ENCODE results near the gene TANGO6. TPM values are rescaled to one million over a fixed set of nuclear protein-coding genes. Genes with fewer than 3 reads are reported as not detected.

TANGO6 gene
- total RNA-seq, 2 experiments from 2014 or later, result 17.1 to 18.1 TPM

DNA sequence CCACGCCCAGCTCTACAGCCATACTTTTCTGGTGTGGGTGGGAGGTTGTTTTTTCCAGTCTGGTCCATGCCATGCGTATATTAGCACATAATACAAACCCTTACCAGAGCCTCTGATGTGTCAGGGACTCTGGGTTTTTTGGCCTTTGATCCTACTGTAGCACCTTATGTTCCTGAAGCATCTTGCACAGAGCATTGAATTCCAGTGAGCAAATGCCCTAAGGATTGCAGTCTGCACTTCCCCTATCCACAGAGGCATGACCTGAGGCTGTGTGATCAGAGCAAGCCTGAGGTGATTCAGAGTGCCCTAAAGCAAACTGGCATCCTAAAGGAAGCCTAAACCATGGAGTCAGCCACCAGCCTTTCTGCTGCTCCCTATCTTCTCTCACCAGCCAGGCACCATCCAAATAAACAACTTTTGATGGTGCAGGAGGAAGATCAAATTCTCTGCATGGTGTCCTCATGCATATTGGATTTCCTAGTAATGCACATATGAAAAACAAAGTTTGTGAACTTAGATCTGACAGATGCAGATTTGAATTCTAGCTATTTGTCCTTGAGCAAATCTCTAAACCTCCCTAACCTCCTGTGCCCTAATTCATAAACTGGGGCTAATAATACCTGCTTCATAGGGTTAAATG is 220.9 kb downstream of the TANGO6 start:
- no peak for ATAC-seq (ENCODE audit: poor library complexity)
- Mint-ChIP-seq H3K36me3 (ENCODE audit: low read depth) (peaks cover 32% of the 10 kb centered on the region), H3K4me1 (ENCODE audit: low read depth) (no peaks in the 10 kb centered on the region), H3K4me3 (no peak overlapping the region), H3K27me3 (no peaks in the 10 kb centered on the region), H3K27ac (no peak overlapping the region), H3K9me3 (no peaks in the 10 kb centered on the region)
- Histone ChIP-seq H3K4me1 (ENCODE audit: insufficient read depth, low read length) (no peaks in the 10 kb centered on the region), H3K27ac (ENCODE audit: low read depth in 1 of 2, low read length in 2 of 2) (no peak overlapping the region), H3K4me3 (ENCODE audit: low read length) (no peak overlapping the region), H3K9me3 (ENCODE audit: control insufficient read depth in 1 of 2, insufficient read depth in 1 of 2, low read length in 2 of 2) (no peaks in the 10 kb centered on the region), H3K27me3 (ENCODE audit: control insufficient read depth in 1 of 2, insufficient read depth in 2 of 2, low read length in 2 of 2) (no peaks in the 10 kb centered on the region), H3K36me3 (ENCODE audit: insufficient read depth, low read length) (peaks cover 4% of the 10 kb centered on the region)
- ChIA-PET CTCF (no interaction called here), POLR2A (no interaction called here)
- TF ChIP-seq, protein P1, sequence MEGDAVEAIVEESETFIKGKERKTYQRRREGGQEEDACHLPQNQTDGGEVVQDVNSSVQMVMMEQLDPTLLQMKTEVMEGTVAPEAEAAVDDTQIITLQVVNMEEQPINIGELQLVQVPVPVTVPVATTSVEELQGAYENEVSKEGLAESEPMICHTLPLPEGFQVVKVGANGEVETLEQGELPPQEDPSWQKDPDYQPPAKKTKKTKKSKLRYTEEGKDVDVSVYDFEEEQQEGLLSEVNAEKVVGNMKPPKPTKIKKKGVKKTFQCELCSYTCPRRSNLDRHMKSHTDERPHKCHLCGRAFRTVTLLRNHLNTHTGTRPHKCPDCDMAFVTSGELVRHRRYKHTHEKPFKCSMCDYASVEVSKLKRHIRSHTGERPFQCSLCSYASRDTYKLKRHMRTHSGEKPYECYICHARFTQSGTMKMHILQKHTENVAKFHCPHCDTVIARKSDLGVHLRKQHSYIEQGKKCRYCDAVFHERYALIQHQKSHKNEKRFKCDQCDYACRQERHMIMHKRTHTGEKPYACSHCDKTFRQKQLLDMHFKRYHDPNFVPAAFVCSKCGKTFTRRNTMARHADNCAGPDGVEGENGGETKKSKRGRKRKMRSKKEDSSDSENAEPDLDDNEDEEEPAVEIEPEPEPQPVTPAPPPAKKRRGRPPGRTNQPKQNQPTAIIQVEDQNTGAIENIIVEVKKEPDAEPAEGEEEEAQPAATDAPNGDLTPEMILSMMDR (IDR thresholded peaks at IDR 0.05), result no peak
- intact Hi-C loops (cut with DNase I, micrococcal nuclease), result no loop called here
- DNase-seq, result no peak

DNA sequence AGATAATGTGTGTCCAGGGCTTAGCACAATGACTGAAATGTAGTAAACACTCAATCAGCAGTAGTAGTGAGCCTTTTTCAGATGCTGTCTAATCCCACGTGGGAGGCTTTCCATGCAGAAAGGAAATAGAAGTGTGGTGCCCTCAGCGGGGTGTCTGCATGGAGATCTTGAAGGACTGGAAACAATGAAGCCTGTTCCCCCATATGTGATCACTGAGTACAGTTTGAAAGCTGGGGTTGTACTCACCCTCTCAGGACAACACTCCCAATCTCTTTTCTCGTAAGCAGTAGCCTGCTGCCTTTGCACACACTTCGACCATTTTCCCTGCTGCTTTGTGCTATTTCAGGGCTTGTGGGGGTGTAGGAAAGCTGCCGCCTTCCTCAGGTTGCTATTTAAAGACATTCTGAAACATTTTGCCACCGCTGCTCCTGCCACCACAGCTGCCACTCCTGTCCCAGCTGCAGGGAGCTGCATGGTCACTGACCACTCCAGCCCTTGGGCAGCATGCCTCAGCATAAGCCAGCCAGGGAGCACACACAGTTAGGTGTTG is 221.5 kb downstream of the TANGO6 start:
- H3K27ac ChIP-seq (ENCODE audit: low read depth in 1 of 2, low read length in 2 of 2), result no peak overlapping the region
- ATAC-seq (ENCODE audit: poor library complexity) (no peak), DNase-seq (no peak)
- peaks cover 4% of the 10 kb centered on the region for H3K36me3 ChIP-seq (ENCODE audit: insufficient read depth, low read length)
- H3K27me3 ChIP-seq (ENCODE audit: control insufficient read depth in 1 of 2, insufficient read depth in 2 of 2, low read length in 2 of 2), result no peaks in the 10 kb centered on the region
- Mint-ChIP-seq H3K36me3 (ENCODE audit: low read depth) (peaks cover 33% of the 10 kb centered on the region), H3K9me3 (no peaks in the 10 kb centered on the region), H3K4me1 (ENCODE audit: low read depth) (no peaks in the 10 kb centered on the region), H3K27ac (no peak overlapping the region), H3K27me3 (no peaks in the 10 kb centered on the region), H3K4me3 (no peak overlapping the region)
- POLR2A ChIA-PET, result no interaction called here
- H3K4me3 ChIP-seq (ENCODE audit: low read length), result no peak overlapping the region
- CTCF ChIA-PET, result no interaction called here
- TF ChIP-seq, protein P1 (IDR thresholded peaks at IDR 0.05), result no peak
- H3K9me3 ChIP-seq (ENCODE audit: control insufficient read depth in 1 of 2, insufficient read depth in 1 of 2, low read length in 2 of 2), result no peaks in the 10 kb centered on the region
- H3K4me1 ChIP-seq (ENCODE audit: insufficient read depth, low read length), result no peaks in the 10 kb centered on the region
- intact Hi-C loops (cut with DNase I, micrococcal nuclease), result no loop called here

DNA sequence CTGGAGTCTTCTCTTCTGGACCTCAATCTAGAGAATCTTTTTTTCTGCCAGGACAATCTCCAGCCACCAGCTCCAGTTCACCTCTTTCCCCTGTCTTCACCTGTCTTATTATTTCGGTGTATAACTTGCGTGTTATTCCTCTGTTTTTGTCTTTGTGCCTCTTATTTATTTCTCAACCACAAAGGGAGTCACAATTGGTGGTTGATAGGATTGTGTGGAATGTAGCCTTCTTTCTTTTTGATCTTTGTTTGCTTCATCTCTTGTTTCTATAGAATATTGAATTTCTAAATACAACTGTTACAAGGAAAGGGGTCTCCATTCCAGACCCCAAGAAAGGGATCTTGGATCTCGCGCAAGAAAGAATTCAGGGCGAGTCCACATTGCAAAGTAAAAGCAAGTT is 226.2 kb downstream of the TANGO6 start:
- CTCF ChIA-PET, result no interaction called here
- Mint-ChIP-seq H3K4me3 (no peak overlapping the region), H3K27ac (no peak overlapping the region), H3K9me3 (no peaks in the 10 kb centered on the region), H3K27me3 (no peaks in the 10 kb centered on the region), H3K36me3 (ENCODE audit: low read depth) (peaks cover 14% of the 10 kb centered on the region), H3K4me1 (ENCODE audit: low read depth) (no peaks in the 10 kb centered on the region)
- H3K9me3 ChIP-seq (ENCODE audit: control insufficient read depth in 1 of 2, insufficient read depth in 1 of 2, low read length in 2 of 2), result no peaks in the 10 kb centered on the region
- no peak overlapping the region for H3K27ac ChIP-seq (ENCODE audit: low read depth in 1 of 2, low read length in 2 of 2)
- ATAC-seq (ENCODE audit: poor library complexity) (no peak), DNase-seq (no peak)
- intact Hi-C loops (cut with DNase I, micrococcal nuclease), result no loop called here
- no peaks in the 10 kb centered on the region for H3K27me3 ChIP-seq (ENCODE audit: control insufficient read depth in 1 of 2, insufficient read depth in 2 of 2, low read length in 2 of 2)
- H3K36me3 ChIP-seq (ENCODE audit: insufficient read depth, low read length), result peaks cover 2% of the 10 kb centered on the region
- H3K4me1 ChIP-seq (ENCODE audit: insufficient read depth, low read length), result no peaks in the 10 kb centered on the region
- TF ChIP-seq, protein P1 (IDR thresholded peaks at IDR 0.05), result no peak
- POLR2A ChIA-PET, result no interaction called here
- no peak overlapping the region for H3K4me3 ChIP-seq (ENCODE audit: low read length)
